Uterine smooth muscle cell (primary cell): ENCODE data around the gene CACNA2D2. TPM values are rescaled to one million over a fixed set of nuclear protein-coding genes. Genes with fewer than 3 reads are reported as not detected.

ENCODE experiments used
- total RNA-seq: library from RNA; depleted of rRNA; stranded (reverse); fragments of >200 nt; gene quantifications from 2 replicates; pipeline ENCODE4 v1.2.3, GENCODE V29; 2014

CACNA2D2 gene
- total RNA-seq = under 0.01 TPM in 2 replicates

GRCh38 chr3:50503504-50504342 lies at the start of gene CACNA2D2:
CACNA2D2 (minus strand) TSS chr3:50503634; CDS start chr3:50503423, 211 bp downstream.

GRCh38 chr3:50358911-50359759 lies 144.3 kb downstream of the CACNA2D2 start, which contains the start of gene TMEM115:
TMEM115 (minus strand) TSS chr3:50359521; CDS start chr3:50359063, 458 bp downstream.

GRCh38 chr3:50350527-50351322 lies 152.7 kb downstream of the CACNA2D2 start, which contains the start of the genes CYB561D2 and NPRL2:
CYB561D2 (plus strand) TSS chr3:50350862; CDS start chr3:50351434, 572 bp downstream.
NPRL2 (minus strand) TSS chr3:50350775; CDS start chr3:50350652, 123 bp downstream.

GRCh38 chr3:50345586-50346234 lies 157.7 kb downstream of the CACNA2D2 start, which contains the start of gene ZMYND10:
ZMYND10 (minus strand) TSS chr3:50345732; CDS start chr3:50345579, 153 bp downstream.

GRCh38 chr3:50340448-50341329 lies 162.7 kb downstream of the CACNA2D2 start, which contains the start of gene RASSF1:
RASSF1 (minus strand) TSS chr3:50340836; CDS start chr3:50340805, 31 bp downstream.

GRCh38 chr3:50327943-50328691 lies 175.3 kb downstream of the CACNA2D2 start, which contains the start of gene TUSC2:
TUSC2 (minus strand) TSS chr3:50328223; CDS start chr3:50328099, 124 bp downstream.

GRCh38 chr3:50322386-50323091 lies 180.9 kb downstream of the CACNA2D2 start, which contains the start of gene HYAL2:
HYAL2 (minus strand) TSS chr3:50322745; CDS start chr3:50320489, 2,256 bp downstream.

Other genes with a start within 250 kb of the CACNA2D2 start
- 6.8 and 29.5 TPM in 2 replicates for gene SEMA3B, start 234.5 kb downstream of the CACNA2D2 start, total RNA-seq
- gene LSMEM2, start 224.5 kb downstream of the CACNA2D2 start, total RNA-seq = not detected in 2 replicates
- 69.5 and 109 TPM in 2 replicates for gene IFRD2, start 211.2 kb downstream of the CACNA2D2 start, total RNA-seq
- gene HYAL3, start 204.2 kb downstream of the CACNA2D2 start, total RNA-seq = 3.0 and 3.2 TPM in 2 replicates
- 3.4 and 4.6 TPM in 2 replicates for gene NAA80, start 204.2 kb downstream of the CACNA2D2 start, total RNA-seq
- 0.50 and 0.66 TPM in 2 replicates for gene HYAL1, start 200.1 kb downstream of the CACNA2D2 start, total RNA-seq
- gene HYAL2, start 180.9 kb downstream of the CACNA2D2 start, total RNA-seq = 65.6 and 66.0 TPM in 2 replicates
- 17.0 and 17.6 TPM in 2 replicates for gene TUSC2, start 175.4 kb downstream of the CACNA2D2 start, total RNA-seq
- gene RASSF1, start 162.8 kb downstream of the CACNA2D2 start, total RNA-seq = 36.9 and 42.8 TPM in 2 replicates
- 1.2 and 2.3 TPM in 2 replicates for gene ZMYND10, start 157.9 kb downstream of the CACNA2D2 start, total RNA-seq
- 23.8 and 27.6 TPM in 2 replicates for gene NPRL2, start 152.9 kb downstream of the CACNA2D2 start, total RNA-seq
- 31.2 and 39.6 TPM in 2 replicates for gene CYB561D2, start 152.8 kb downstream of the CACNA2D2 start, total RNA-seq
- 38.7 and 44.0 TPM in 2 replicates for gene TMEM115, start 144.1 kb downstream of the CACNA2D2 start, total RNA-seq
- 12.9 and 20.2 TPM in 2 replicates for gene C3orf18, start 64.1 kb upstream of the CACNA2D2 start, total RNA-seq
- gene HEMK1, start 65.9 kb upstream of the CACNA2D2 start, total RNA-seq = 24.0 and 30.0 TPM in 2 replicates
- 0.44 and 0.62 TPM in 2 replicates for gene CISH, start 108.1 kb upstream of the CACNA2D2 start, total RNA-seq
- gene MAPKAPK3, start 113.5 kb upstream of the CACNA2D2 start, total RNA-seq = 15.2 and 15.6 TPM in 2 replicates
- gene DOCK3, start 171.3 kb upstream of the CACNA2D2 start, total RNA-seq = under 0.01 and 0.12 TPM in 2 replicates